SK-N-SH (cell line): ENCODE measurements around the gene IQCN. TPM values are rescaled to one million over a fixed set of nuclear protein-coding genes. Genes with fewer than 3 reads are reported as not detected.

Experiments used
- CTCF ChIA-PET: fragments of 300-600, 350-600 bp; formaldehyde crosslinking; extraction: SDS; loops from one replicate; lab custom pipeline; 2021; lab: Yijun Ruan, JAX
- POLR2A ChIA-PET: fragments of 350-600 bp; sonication (Branson Sonifier 250); formaldehyde crosslinking; extraction: SDS; loops from one replicate; lab custom pipeline; 2020; ENCODE audit warnings: antibody characterized with exemption, inconsistent platforms; lab: Yijun Ruan, JAX
- DNase-seq: peaks from one replicate; pipeline ENCODE4 v3.0.0; 2012
- H2AFZ ChIP-seq: fragments of 200-600 bp; sonication (generic); 2 replicates; pipeline ENCODE4 v1.8.1; 2016; ENCODE audit warnings: antibody characterized with exemption, mild to moderate bottlenecking, low read depth
- H3F3A ChIP-seq: fragments of 200-600 bp; sonication (generic); replicated peaks from 2 replicates; pipeline ENCODE3; 2016; ENCODE audit warnings: antibody characterized with exemption, mild to moderate bottlenecking; ENCODE audit not compliant: insufficient read depth
- H3K27ac ChIP-seq, 2 experiments: fragments of 200-500 bp in 1 of 2; fragments of 200-600 bp in 1 of 2; sonication (Bioruptor generic) in 1 of 2; sonication (generic), shearing (Covaris generic) in 1 of 2; 2 replicates each; pipeline versions ENCODE4 v1.5.1 to v1.6.1; 2014 to 2016; ENCODE audit warnings: low read depth in 2 of 2, inconsistent platforms in 1 of 2, low read length in 1 of 2, mild to moderate bottlenecking in 1 of 2, mixed read lengths in 1 of 2
- H3K27me3 ChIP-seq: fragments of 200-600 bp; sonication (generic), shearing (Covaris generic); 2 replicates; pipeline ENCODE4 v1.6.1; 2016; ENCODE audit warnings: mixed run types; ENCODE audit not compliant: insufficient read depth
- H3K36me3 ChIP-seq, 2 experiments: fragments of 200-500 bp in 1 of 2; fragments of 200-600 bp in 1 of 2; sonication (Bioruptor generic) in 1 of 2; sonication (generic) in 1 of 2; replicated peaks in 1 of 2; 2 replicates each; pipeline versions ENCODE3 to v1.5.1; 2014 to 2016; ENCODE audit warnings: low read length in 1 of 2, mild to moderate bottlenecking in 1 of 2; ENCODE audit not compliant: insufficient read depth in 2 of 2, control insufficient read depth in 1 of 2
- H3K4me1 ChIP-seq, 2 experiments: fragments of 200-500 bp in 1 of 2; fragments of 200-600 bp in 1 of 2; sonication (Bioruptor generic) in 1 of 2; sonication (generic), shearing (Covaris generic) in 1 of 2; 2 replicates each; pipeline versions ENCODE4 v1.5.1 to v1.6.1; 2014 to 2016; ENCODE audit warnings: low read depth in 1 of 2, low read length in 1 of 2, mixed run types in 1 of 2; ENCODE audit not compliant: insufficient read depth in 2 of 2, control insufficient read depth in 1 of 2
- H3K4me2 ChIP-seq: fragments of 200-600 bp; sonication (generic), shearing (Covaris generic); 2 replicates; pipeline ENCODE4 v1.6.1; 2017; ENCODE audit warnings: mixed run types
- H3K4me3 ChIP-seq, 2 experiments: fragments of 200-500 bp in 1 of 2; fragments of 200-600 bp in 1 of 2; sonication (Bioruptor generic) in 1 of 2; sonication (generic), shearing (Covaris generic) in 1 of 2; 2 replicates each; pipeline versions ENCODE4 v1.5.1 to v1.8.1; 2014 to 2016; ENCODE audit warnings: low read depth in 2 of 2, inconsistent platforms in 1 of 2, low read length in 1 of 2, mild to moderate bottlenecking in 1 of 2, mixed read lengths in 1 of 2, moderate library complexity in 1 of 2
- H3K79me2 ChIP-seq: fragments of 200-600 bp; sonication (generic); 2 replicates; pipeline ENCODE4 v1.8.1; 2017; ENCODE audit warnings: mild to moderate bottlenecking; ENCODE audit not compliant: insufficient read depth
- H3K9ac ChIP-seq: fragments of 200-600 bp; sonication (generic); 2 replicates; pipeline ENCODE4 v1.6.1; 2017; ENCODE audit warnings: mixed run types
- H3K9me2 ChIP-seq: fragments of 200-600 bp; sonication (generic); 2 replicates; pipeline ENCODE4 v1.6.1; 2017; ENCODE audit warnings: mixed run types
- H3K9me3 ChIP-seq: fragments of 200-600 bp; sonication (generic); 2 replicates; pipeline ENCODE4 v1.6.1; 2017; ENCODE audit warnings: mixed run types, mild to moderate bottlenecking, moderate library complexity
- H4K20me1 ChIP-seq: fragments of 200-600 bp; sonication (generic); 2 replicates; pipeline ENCODE4 v1.6.1; 2017; ENCODE audit warnings: mild to moderate bottlenecking, mixed run types; ENCODE audit not compliant: insufficient read depth
- EP300 ChIP-seq, 2 experiments: IDR thresholded peaks; 2 replicates each; pipeline versions ENCODE4 v1.4.0 to v1.6.1; 2012; ENCODE audit warnings: borderline replicate concordance in 1 of 2, low read depth in 1 of 2, low read length in 1 of 2
- FOSL2 ChIP-seq: IDR thresholded peaks from 2 replicates; pipeline ENCODE4 v1.4.0; 2012; ENCODE audit warnings: low read depth, mild to moderate bottlenecking, moderate library complexity, borderline replicate concordance
- GABPA ChIP-seq: IDR thresholded peaks from 2 replicates; pipeline ENCODE4 v1.4.0; 2012; ENCODE audit warnings: low read depth, mild to moderate bottlenecking
- GATA2 ChIP-seq: sonication (generic); formaldehyde crosslinking; IDR thresholded peaks from 2 replicates; pipeline ENCODE4 v1.5.0; 2020; ENCODE audit warnings: mild to moderate bottlenecking, missing genetic modification reagents
- NRF1 ChIP-seq: IDR thresholded peaks from 2 replicates; pipeline ENCODE4 v1.6.1; 2012; ENCODE audit warnings: low read depth, mild to moderate bottlenecking, low read length
- POLR2AphosphoS5 ChIP-seq: IDR thresholded peaks from 2 replicates; pipeline ENCODE4 v1.6.1; 2012; ENCODE audit warnings: low read depth, low read length
- RAD21 ChIP-seq: IDR thresholded peaks from 2 replicates; pipeline ENCODE4 v1.6.1; 2012; ENCODE audit warnings: mild to moderate bottlenecking, low read length
- RXRA ChIP-seq: IDR thresholded peaks from 2 replicates; pipeline ENCODE4 v1.4.0; 2012; ENCODE audit warnings: low read depth, mild to moderate bottlenecking, borderline replicate concordance
- SIN3A ChIP-seq: IDR thresholded peaks from 2 replicates; pipeline ENCODE4 v1.6.1; 2012; ENCODE audit warnings: low read depth, mild to moderate bottlenecking, low read length, moderate library complexity, borderline replicate concordance
- SMC3 ChIP-seq: IDR thresholded peaks from 2 replicates; pipeline ENCODE4 v1.6.1; 2012; ENCODE audit warnings: low read depth, low read length, improper control_type of control experiment
- TCF12 ChIP-seq: IDR thresholded peaks from 2 replicates; pipeline ENCODE4 v1.4.0; 2012
- TEAD4 ChIP-seq: IDR thresholded peaks from 2 replicates; pipeline ENCODE4 v1.4.0; 2012; ENCODE audit warnings: mild to moderate bottlenecking, borderline replicate concordance; ENCODE audit not compliant: insufficient read depth
- YY1 ChIP-seq: IDR thresholded peaks from 2 replicates; pipeline ENCODE4 v1.4.0; 2012; ENCODE audit warnings: low read depth, mild to moderate bottlenecking
- WGBS: methylation state at CpG from one replicate; pipeline ENCODE4 v1.1.6; 2017; ENCODE audit warnings: low lambda C conversion rate; 5-methylcytosine and 5-hydroxymethylcytosine counted together
- polyA plus RNA-seq, 3 experiments: library from polyadenylated mRNA; depleted of rRNA; stranded (reverse); fragments of >200 nt; gene quantifications; 2 replicates each; pipeline ENCODE4 v1.2.3, GENCODE V29; 2012
- TF ChIP-seq, protein P1 (sequence below): IDR thresholded peaks from 2 replicates; pipeline ENCODE4 v1.4.0; 2012; ENCODE audit warnings: low read depth, borderline replicate concordance
- TF ChIP-seq, protein P2 (sequence below): fragments of 150-350 bp; IDR thresholded peaks from 2 replicates; pipeline ENCODE4 v1.6.1; 2017; ENCODE audit warnings: antibody characterized with exemption, low read length, low read depth, borderline replicate concordance
- TF ChIP-seq, protein P3 (sequence below): IDR thresholded peaks from 2 replicates; pipeline ENCODE4; 2012
- TF ChIP-seq, protein P4 (sequence below): IDR thresholded peaks from 2 replicates; pipeline ENCODE4 v1.4.0; 2012; ENCODE audit warnings: low read depth

Gene IQCN
- polyA plus RNA-seq, 1 of the 3 experiments (the other 2 are of a cell fraction), result 2.5 TPM

DNA sequence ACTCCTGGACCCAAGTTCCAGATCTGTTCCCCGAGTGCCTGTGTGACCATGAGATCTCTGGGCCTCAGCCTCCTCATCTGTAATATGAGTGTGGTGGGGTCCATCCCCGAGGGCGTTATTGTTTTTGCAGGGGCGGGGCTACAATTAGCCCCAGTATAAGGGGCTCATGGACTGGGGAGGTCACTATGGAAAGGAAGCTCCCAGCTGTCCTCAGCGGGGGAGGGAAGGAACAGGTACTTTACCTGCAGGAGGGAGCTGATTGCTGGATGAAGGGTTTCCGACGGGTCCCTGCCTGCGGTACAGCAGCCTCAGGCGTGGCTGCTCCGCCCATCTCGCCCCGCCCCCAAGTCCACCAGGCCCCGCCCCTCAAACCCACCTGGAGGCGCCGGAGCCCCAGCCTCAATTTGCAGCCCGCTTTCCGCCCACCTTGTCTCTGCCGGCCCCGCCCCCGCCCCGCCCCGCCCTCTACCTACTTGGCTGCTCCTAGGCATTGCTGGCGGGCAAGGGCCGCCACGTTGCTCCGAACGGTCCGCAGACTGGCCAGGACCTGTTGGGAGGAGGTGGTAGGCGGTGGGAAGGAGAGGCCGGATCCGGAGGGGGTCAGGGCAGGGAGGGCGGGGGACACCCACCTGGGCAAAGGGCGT is 53.5 kb downstream of the IQCN start (continued):
- TF ChIP-seq, protein P1, sequence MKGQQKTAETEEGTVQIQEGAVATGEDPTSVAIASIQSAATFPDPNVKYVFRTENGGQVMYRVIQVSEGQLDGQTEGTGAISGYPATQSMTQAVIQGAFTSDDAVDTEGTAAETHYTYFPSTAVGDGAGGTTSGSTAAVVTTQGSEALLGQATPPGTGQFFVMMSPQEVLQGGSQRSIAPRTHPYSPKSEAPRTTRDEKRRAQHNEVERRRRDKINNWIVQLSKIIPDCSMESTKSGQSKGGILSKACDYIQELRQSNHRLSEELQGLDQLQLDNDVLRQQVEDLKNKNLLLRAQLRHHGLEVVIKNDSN, result no peak
- no peak for TF ChIP-seq RXRA
- no peak for TF ChIP-seq FOSL2
- no peak for TF ChIP-seq RAD21
- TF ChIP-seq, all 33 proteins: peak for 0

DNA sequence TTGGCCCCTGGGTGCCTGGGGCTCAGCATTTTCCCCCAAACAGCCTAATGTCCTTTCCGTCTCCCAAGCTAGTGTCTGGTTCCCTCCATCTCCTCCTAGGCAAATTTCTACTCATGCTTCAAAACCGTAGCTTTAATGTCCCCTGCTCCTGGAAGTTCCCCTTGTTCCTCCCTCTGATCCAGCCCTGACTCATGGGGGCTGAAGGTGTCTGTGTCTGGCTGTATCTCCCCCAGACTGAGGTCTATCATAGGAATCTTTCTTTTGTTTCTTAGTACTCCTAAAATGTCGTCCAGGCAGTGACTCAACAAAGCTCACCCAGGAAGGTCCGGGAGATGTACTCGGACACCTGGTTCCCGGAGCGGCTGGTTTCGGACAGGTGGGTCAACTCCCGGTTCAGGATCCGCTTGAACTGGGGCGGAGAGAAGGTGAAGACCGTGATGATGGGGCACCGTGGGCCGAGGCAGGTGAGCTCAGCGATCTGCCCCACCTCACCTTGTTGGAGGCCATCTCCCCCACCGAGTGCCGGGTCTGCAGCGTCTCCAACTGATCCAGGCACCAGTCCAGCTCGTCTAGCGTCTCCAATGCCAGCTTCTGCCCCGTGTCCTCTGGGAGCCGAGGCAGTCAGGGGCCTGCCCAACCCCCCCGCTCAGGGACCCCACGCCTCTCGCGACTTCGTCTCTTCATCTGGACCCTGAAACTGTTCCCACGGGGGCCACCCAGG is 54.2 kb downstream of the IQCN start:
- CTCF ChIA-PET, result interaction anchor here (0.8 to 9.4 kb wide), 8 partner anchors 11 to 107 kb away, joined by 3 to 81 read pairs (median 5); a partner anchor contains a TSS
- no peak overlapping the region for H2AFZ ChIP-seq
- no peak overlapping the region for H3K4me2 ChIP-seq
- no peak overlapping the region for H3K27ac ChIP-seq
- no peaks in the 10 kb centered on the region for H3K27me3 ChIP-seq
- no peaks in the 10 kb centered on the region for H3F3A ChIP-seq
- POLR2A ChIA-PET, result interaction anchor here (0.6 kb wide), 1 partner anchor 59 kb away, joined by 4 read pairs; no protein-coding TSS in a partner anchor
- no peak overlapping the region for H3K9ac ChIP-seq
- WGBS, result 64% methylated on average over 20 of the region's 28 CpGs
- H3K36me3 ChIP-seq, result no peaks in the 10 kb centered on the region
- H3K79me2 ChIP-seq, result no peaks in the 10 kb centered on the region
- H3K9me3 ChIP-seq, result no peaks in the 10 kb centered on the region
- no peaks in the 10 kb centered on the region for H3K9me2 ChIP-seq
- no peaks in the 10 kb centered on the region for H4K20me1 ChIP-seq
- H3K4me1 ChIP-seq, result peaks cover 0 to 8% of the 10 kb centered on the region in 2 experiments; a peak in 1 of 4 replicates
- no peak overlapping the region for H3K4me3 ChIP-seq
- DNase-seq, result no peak
- TF ChIP-seq TEAD4 (no peak), FOSL2 (no peak), POLR2AphosphoS5 (no peak)
- TF ChIP-seq, protein P2, sequence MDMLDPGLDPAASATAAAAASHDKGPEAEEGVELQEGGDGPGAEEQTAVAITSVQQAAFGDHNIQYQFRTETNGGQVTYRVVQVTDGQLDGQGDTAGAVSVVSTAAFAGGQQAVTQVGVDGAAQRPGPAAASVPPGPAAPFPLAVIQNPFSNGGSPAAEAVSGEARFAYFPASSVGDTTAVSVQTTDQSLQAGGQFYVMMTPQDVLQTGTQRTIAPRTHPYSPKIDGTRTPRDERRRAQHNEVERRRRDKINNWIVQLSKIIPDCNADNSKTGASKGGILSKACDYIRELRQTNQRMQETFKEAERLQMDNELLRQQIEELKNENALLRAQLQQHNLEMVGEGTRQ, result no peak

DNA sequence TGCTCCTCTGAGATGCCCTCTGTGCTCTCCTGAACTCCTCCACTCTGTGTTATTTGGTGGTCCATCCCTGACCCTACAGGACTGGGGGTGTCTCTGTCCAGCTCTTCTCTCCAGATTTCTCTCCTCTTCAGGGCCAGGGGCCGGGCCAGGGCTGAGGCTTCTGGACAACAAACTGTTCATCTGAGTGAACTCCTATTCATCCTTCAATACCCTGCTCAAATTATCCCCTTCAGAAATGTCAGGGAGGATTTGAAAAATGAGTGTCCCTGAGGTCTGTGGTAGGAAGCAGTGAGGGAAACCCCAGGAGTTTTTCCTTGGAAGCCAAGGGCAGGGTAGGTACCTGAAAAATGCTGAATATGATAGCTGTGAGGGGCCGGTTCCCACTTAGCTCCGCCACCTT is 55.7 kb downstream of the IQCN start:
- DNase-seq, result no peak
- Histone ChIP-seq H3K4me2 (no peak overlapping the region), H3F3A (no peaks in the 10 kb centered on the region), H4K20me1 (no peaks in the 10 kb centered on the region), H3K9me3 (no peaks in the 10 kb centered on the region), H2AFZ (no peak overlapping the region), H3K4me1 (no peaks in the 10 kb centered on the region), H3K4me3 (no peak overlapping the region), H3K9me2 (no peaks in the 10 kb centered on the region), H3K79me2 (no peaks in the 10 kb centered on the region), H3K27me3 (no peaks in the 10 kb centered on the region), H3K36me3 (no peaks in the 10 kb centered on the region), H3K9ac (no peak overlapping the region), H3K27ac (no peak overlapping the region)
- no peak for TF ChIP-seq EP300 (IDR thresholded peaks at IDR 0.05; ENCODE audit: borderline replicate concordance in 1 of 2, low read depth in 1 of 2, low read length in 1 of 2)
- TF ChIP-seq GATA2 (CRISPR knock-in tag), result no peak
- no peak for TF ChIP-seq TCF12
- TF ChIP-seq, protein P3, sequence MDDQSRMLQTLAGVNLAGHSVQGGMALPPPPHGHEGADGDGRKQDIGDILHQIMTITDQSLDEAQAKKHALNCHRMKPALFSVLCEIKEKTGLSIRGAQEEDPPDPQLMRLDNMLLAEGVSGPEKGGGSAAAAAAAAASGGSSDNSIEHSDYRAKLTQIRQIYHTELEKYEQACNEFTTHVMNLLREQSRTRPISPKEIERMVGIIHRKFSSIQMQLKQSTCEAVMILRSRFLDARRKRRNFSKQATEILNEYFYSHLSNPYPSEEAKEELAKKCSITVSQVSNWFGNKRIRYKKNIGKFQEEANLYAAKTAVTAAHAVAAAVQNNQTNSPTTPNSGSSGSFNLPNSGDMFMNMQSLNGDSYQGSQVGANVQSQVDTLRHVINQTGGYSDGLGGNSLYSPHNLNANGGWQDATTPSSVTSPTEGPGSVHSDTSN, result no peak
- TF ChIP-seq, protein P4, sequence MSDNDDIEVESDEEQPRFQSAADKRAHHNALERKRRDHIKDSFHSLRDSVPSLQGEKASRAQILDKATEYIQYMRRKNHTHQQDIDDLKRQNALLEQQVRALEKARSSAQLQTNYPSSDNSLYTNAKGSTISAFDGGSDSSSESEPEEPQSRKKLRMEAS, result no peak
- no peak for TF ChIP-seq SMC3
- no peak for TF ChIP-seq YY1
- TF ChIP-seq NRF1, result no peak
- TF ChIP-seq, protein P2, result no peak
- no peak for TF ChIP-seq RXRA
- TF ChIP-seq SIN3A, result no peak
- no peak for TF ChIP-seq GABPA
- CTCF ChIA-PET, result interaction anchor here (1.5 to 9.4 kb wide), 3 partner anchors 14 to 57 kb away, joined by 5 to 81 read pairs (median 48); a partner anchor contains a TSS
- 67% methylated on average over 3 of the region's 3 CpGs for WGBS
- POLR2A ChIA-PET, result no interaction called here
